RPMI7951 (cell line): Measurements from ENCODE around the gene CD83. TPM values are rescaled to one million over a fixed set of nuclear protein-coding genes. Genes with fewer than 3 reads are reported as not detected.

ENCODE experiments used
- DNase-seq: peaks from one replicate; pipeline ENCODE4 v3.0.0-alpha.2; 2012; ENCODE audit warnings: low read depth
- total RNA-seq: library from RNA; depleted of rRNA; stranded (reverse); fragments of >200 nt; shearing (Covaris generic); gene quantifications from 2 replicates; pipeline ENCODE4 v1.2.3, GENCODE V29; 2014

The CD83 gene
- total RNA-seq, 1 experiment from 2014 or later = 14.9 TPM

GRCh38 chr6:14091339-14091978 is 26.1 kb upstream of the CD83 start:
- no peak for DNase-seq

- DNase-seq = no peak
Measured at GRCh38 chr6:14092316-14092715, 25.3 kb upstream of the CD83 start.

- DNase-seq = no peak
Measured at GRCh38 chr6:14092838-14093789, 24.5 kb upstream of the CD83 start.

GRCh38 chr6:14094721-14095120 is 22.9 kb upstream of the CD83 start:
- DNase-seq = peak; percentile 21

GRCh38 chr6:14095437-14095836 is 22.1 kb upstream of the CD83 start:
- no peak for DNase-seq

- DNase-seq = no peak
Measured at GRCh38 chr6:14100138-14100537, 17.4 kb upstream of the CD83 start.

- no peak for DNase-seq
Measured at GRCh38 chr6:14100966-14101365, 16.6 kb upstream of the CD83 start.

GRCh38 chr6:14102383-14102782 is 15.2 kb upstream of the CD83 start:
- DNase-seq = no peak

- DNase-seq = no peak
Measured at GRCh38 chr6:14105547-14105946, 12.0 kb upstream of the CD83 start.

GRCh38 chr6:14107000-14107399 is 10.6 kb upstream of the CD83 start:
- no peak for DNase-seq

- no peak for DNase-seq
Measured at GRCh38 chr6:14107711-14108494, 9.7 kb upstream of the CD83 start.

GRCh38 chr6:14108571-14109410 is 8.8 kb upstream of the CD83 start:
- peak; percentile 15 for DNase-seq

- no peak for DNase-seq
Measured at GRCh38 chr6:14109411-14109826, 8.2 kb upstream of the CD83 start.

GRCh38 chr6:14110001-14110818 is 7.4 kb upstream of the CD83 start:
- DNase-seq = no peak

- no peak for DNase-seq
Measured at GRCh38 chr6:14113976-14114375, 3.6 kb upstream of the CD83 start.

- DNase-seq = no peak
Measured at GRCh38 chr6:14118091-14118439, 493 bp downstream of the CD83 start.

- no peak for DNase-seq
Measured at GRCh38 chr6:14118446-14118845, 874 bp downstream of the CD83 start.

- DNase-seq = no peak
Measured at GRCh38 chr6:14119784-14120183, 2.2 kb downstream of the CD83 start.

- DNase-seq = no peak
Measured at GRCh38 chr6:14120546-14120945, 3.0 kb downstream of the CD83 start.

GRCh38 chr6:14121936-14122344 is 4.4 kb downstream of the CD83 start:
- DNase-seq = no peak
